SK-N-SH (cell line): Measurements from ENCODE around the gene AGBL1. TPM values are rescaled to one million over a fixed set of nuclear protein-coding genes. Genes with fewer than 3 reads are reported as not detected.

Experiments
- CTCF ChIA-PET: fragments of 300-600, 350-600 bp; formaldehyde crosslinking; extraction: SDS; loops from one replicate; lab custom pipeline; 2021; lab: Yijun Ruan, JAX
- POLR2A ChIA-PET: fragments of 350-600 bp; sonication (Branson Sonifier 250); formaldehyde crosslinking; extraction: SDS; loops from one replicate; lab custom pipeline; 2020; ENCODE audit warnings: antibody characterized with exemption, inconsistent platforms; lab: Yijun Ruan, JAX
- DNase-seq: peaks from one replicate; pipeline ENCODE4 v3.0.0; 2012
- H2AFZ ChIP-seq: fragments of 200-600 bp; sonication (generic); 2 replicates; pipeline ENCODE4 v1.8.1; 2016; ENCODE audit warnings: antibody characterized with exemption, mild to moderate bottlenecking, low read depth
- H3F3A ChIP-seq: fragments of 200-600 bp; sonication (generic); replicated peaks from 2 replicates; pipeline ENCODE3; 2016; ENCODE audit warnings: antibody characterized with exemption, mild to moderate bottlenecking; ENCODE audit not compliant: insufficient read depth
- H3K27ac ChIP-seq, 2 experiments: fragments of 200-500 bp in 1 of 2; fragments of 200-600 bp in 1 of 2; sonication (Bioruptor generic) in 1 of 2; sonication (generic), shearing (Covaris generic) in 1 of 2; 2 replicates each; pipeline versions ENCODE4 v1.5.1 to v1.6.1; 2014 to 2016; ENCODE audit warnings: low read depth in 2 of 2, inconsistent platforms in 1 of 2, low read length in 1 of 2, mild to moderate bottlenecking in 1 of 2, mixed read lengths in 1 of 2
- H3K27me3 ChIP-seq: fragments of 200-600 bp; sonication (generic), shearing (Covaris generic); 2 replicates; pipeline ENCODE4 v1.6.1; 2016; ENCODE audit warnings: mixed run types; ENCODE audit not compliant: insufficient read depth
- H3K36me3 ChIP-seq, 2 experiments: fragments of 200-500 bp in 1 of 2; fragments of 200-600 bp in 1 of 2; sonication (Bioruptor generic) in 1 of 2; sonication (generic) in 1 of 2; replicated peaks in 1 of 2; 2 replicates each; pipeline versions ENCODE3 to v1.5.1; 2014 to 2016; ENCODE audit warnings: low read length in 1 of 2, mild to moderate bottlenecking in 1 of 2; ENCODE audit not compliant: insufficient read depth in 2 of 2, control insufficient read depth in 1 of 2
- H3K4me1 ChIP-seq, 2 experiments: fragments of 200-500 bp in 1 of 2; fragments of 200-600 bp in 1 of 2; sonication (Bioruptor generic) in 1 of 2; sonication (generic), shearing (Covaris generic) in 1 of 2; 2 replicates each; pipeline versions ENCODE4 v1.5.1 to v1.6.1; 2014 to 2016; ENCODE audit warnings: low read depth in 1 of 2, low read length in 1 of 2, mixed run types in 1 of 2; ENCODE audit not compliant: insufficient read depth in 2 of 2, control insufficient read depth in 1 of 2
- H3K4me2 ChIP-seq: fragments of 200-600 bp; sonication (generic), shearing (Covaris generic); 2 replicates; pipeline ENCODE4 v1.6.1; 2017; ENCODE audit warnings: mixed run types
- H3K4me3 ChIP-seq, 2 experiments: fragments of 200-500 bp in 1 of 2; fragments of 200-600 bp in 1 of 2; sonication (Bioruptor generic) in 1 of 2; sonication (generic), shearing (Covaris generic) in 1 of 2; 2 replicates each; pipeline versions ENCODE4 v1.5.1 to v1.8.1; 2014 to 2016; ENCODE audit warnings: low read depth in 2 of 2, inconsistent platforms in 1 of 2, low read length in 1 of 2, mild to moderate bottlenecking in 1 of 2, mixed read lengths in 1 of 2, moderate library complexity in 1 of 2
- H3K79me2 ChIP-seq: fragments of 200-600 bp; sonication (generic); 2 replicates; pipeline ENCODE4 v1.8.1; 2017; ENCODE audit warnings: mild to moderate bottlenecking; ENCODE audit not compliant: insufficient read depth
- H3K9ac ChIP-seq: fragments of 200-600 bp; sonication (generic); 2 replicates; pipeline ENCODE4 v1.6.1; 2017; ENCODE audit warnings: mixed run types
- H3K9me2 ChIP-seq: fragments of 200-600 bp; sonication (generic); 2 replicates; pipeline ENCODE4 v1.6.1; 2017; ENCODE audit warnings: mixed run types
- H3K9me3 ChIP-seq: fragments of 200-600 bp; sonication (generic); 2 replicates; pipeline ENCODE4 v1.6.1; 2017; ENCODE audit warnings: mixed run types, mild to moderate bottlenecking, moderate library complexity
- H4K20me1 ChIP-seq: fragments of 200-600 bp; sonication (generic); 2 replicates; pipeline ENCODE4 v1.6.1; 2017; ENCODE audit warnings: mild to moderate bottlenecking, mixed run types; ENCODE audit not compliant: insufficient read depth
- ELF1 ChIP-seq: IDR thresholded peaks from 2 replicates; pipeline ENCODE4 v1.4.0; 2012
- EZH2phosphoT487 ChIP-seq: fragments of 200-600 bp; sonication (generic); IDR thresholded peaks from 2 replicates; pipeline ENCODE4 v1.6.1; 2017; ENCODE audit warnings: low read depth, mixed run types, mild to moderate bottlenecking, antibody characterized with exemption, moderate library complexity, borderline replicate concordance
- FOXJ3 ChIP-seq: sonication (generic); formaldehyde crosslinking; IDR thresholded peaks from 2 replicates; pipeline ENCODE4 v1.5.1; 2020; ENCODE audit warnings: mild to moderate bottlenecking, missing genetic modification reagents
- FOXM1 ChIP-seq: IDR thresholded peaks from 2 replicates; pipeline ENCODE4 v1.4.0; 2012; ENCODE audit warnings: low read depth, mild to moderate bottlenecking
- GATA2 ChIP-seq: sonication (generic); formaldehyde crosslinking; IDR thresholded peaks from 2 replicates; pipeline ENCODE4 v1.5.0; 2020; ENCODE audit warnings: mild to moderate bottlenecking, missing genetic modification reagents
- IRF3 ChIP-seq: fragments of 150-350 bp; IDR thresholded peaks from 2 replicates; pipeline ENCODE4 v1.6.1; 2016; ENCODE audit warnings: mild to moderate bottlenecking, low read depth, low read length
- MAX ChIP-seq: IDR thresholded peaks from 2 replicates; pipeline ENCODE4 v1.4.0; 2012; ENCODE audit warnings: low read depth
- NFIC ChIP-seq: IDR thresholded peaks from 2 replicates; pipeline ENCODE4 v1.4.0; 2012; ENCODE audit warnings: borderline replicate concordance
- PBX3 ChIP-seq: IDR thresholded peaks from 2 replicates; pipeline ENCODE4; 2012
- POLR2AphosphoS5 ChIP-seq: IDR thresholded peaks from 2 replicates; pipeline ENCODE4 v1.6.1; 2012; ENCODE audit warnings: low read depth, low read length
- RAD21 ChIP-seq: IDR thresholded peaks from 2 replicates; pipeline ENCODE4 v1.6.1; 2012; ENCODE audit warnings: mild to moderate bottlenecking, low read length
- RCOR1 ChIP-seq: fragments of 150-350 bp; IDR thresholded peaks from 2 replicates; pipeline ENCODE4 v1.6.1; 2017; ENCODE audit warnings: antibody characterized with exemption, low read length
- RFX5 ChIP-seq: IDR thresholded peaks from 2 replicates; pipeline ENCODE4 v1.6.1; 2012; ENCODE audit warnings: mild to moderate bottlenecking, improper control_type of control experiment, low read length
- SIN3A ChIP-seq: IDR thresholded peaks from 2 replicates; pipeline ENCODE4 v1.6.1; 2012; ENCODE audit warnings: low read depth, mild to moderate bottlenecking, low read length, moderate library complexity, borderline replicate concordance
- SMC3 ChIP-seq: IDR thresholded peaks from 2 replicates; pipeline ENCODE4 v1.6.1; 2012; ENCODE audit warnings: low read depth, low read length, improper control_type of control experiment
- TCF12 ChIP-seq: IDR thresholded peaks from 2 replicates; pipeline ENCODE4 v1.4.0; 2012
- USF1 ChIP-seq: IDR thresholded peaks from 2 replicates; pipeline ENCODE4 v1.4.0; 2012; ENCODE audit warnings: low read depth, borderline replicate concordance
- YY1 ChIP-seq: IDR thresholded peaks from 2 replicates; pipeline ENCODE4 v1.4.0; 2012; ENCODE audit warnings: low read depth, mild to moderate bottlenecking
- WGBS: methylation state at CpG from one replicate; pipeline ENCODE4 v1.1.6; 2017; ENCODE audit warnings: low lambda C conversion rate; 5-methylcytosine and 5-hydroxymethylcytosine counted together
- polyA plus RNA-seq, 3 experiments: library from polyadenylated mRNA; depleted of rRNA; stranded (reverse); fragments of >200 nt; gene quantifications; 2 replicates each; pipeline ENCODE4 v1.2.3, GENCODE V29; 2012

The AGBL1 gene
- polyA plus RNA-seq, 1 of the 3 experiments (the other 2 are of a cell fraction) = not detected

GRCh38 chr15:86411916-86412315 is 332.2 kb downstream of the AGBL1 start (continued):
- no peak for TF ChIP-seq USF1
- no peak for TF ChIP-seq SMC3
- TF ChIP-seq RFX5 = no peak
- no peak for TF ChIP-seq NFIC
- TF ChIP-seq SIN3A = no peak
- TF ChIP-seq GATA2 (CRISPR knock-in tag) = no peak
- TF ChIP-seq FOXJ3 (CRISPR knock-in tag) = no peak
- no peak for TF ChIP-seq ELF1
- no peak for TF ChIP-seq YY1
- TF ChIP-seq MAX = no peak

- POLR2A ChIA-PET = no interaction called here
- CTCF ChIA-PET = no interaction called here
- no peak overlapping the region for H2AFZ ChIP-seq
- no peak overlapping the region for H3K4me2 ChIP-seq
- H3K9me3 ChIP-seq = no peaks in the 10 kb centered on the region; the same call in 1 of the 2 replicates
- no peak for DNase-seq
- H3K9me2 ChIP-seq = no peaks in the 10 kb centered on the region
- no peaks in the 10 kb centered on the region for H3K36me3 ChIP-seq
- H3K4me1 ChIP-seq = no peaks in the 10 kb centered on the region
- H3K27me3 ChIP-seq = no peaks in the 10 kb centered on the region
- H3K9ac ChIP-seq = no peak overlapping the region
- H3K4me3 ChIP-seq = no peak overlapping the region
- no peak overlapping the region for H3K27ac ChIP-seq
- no peaks in the 10 kb centered on the region for H3F3A ChIP-seq
- H4K20me1 ChIP-seq = no peaks in the 10 kb centered on the region
- no peaks in the 10 kb centered on the region for H3K79me2 ChIP-seq
- no peak for TF ChIP-seq GATA2 (CRISPR knock-in tag)
- TF ChIP-seq IRF3 = no peak
- TF ChIP-seq FOXM1 = no peak
- no peak for TF ChIP-seq PBX3
- TF ChIP-seq RAD21 = no peak
- TF ChIP-seq RFX5 = no peak
- TF ChIP-seq USF1 = no peak
- TF ChIP-seq RCOR1 = no peak
- TF ChIP-seq POLR2AphosphoS5 = no peak
- TF ChIP-seq TCF12 = no peak
- TF ChIP-seq EZH2phosphoT487 = no peak
- WGBS = 21% methylated on average over 1 of the region's 1 CpG
These were observed 333.5 kb downstream of the AGBL1 start for GRCh38 chr15:86413191-86413590.
